HepG2 (cell line): ENCODE results near the gene SYMPK. TPM values are rescaled to one million over a fixed set of nuclear protein-coding genes. Genes with fewer than 3 reads are reported as not detected.

Experiments used
- ATF2 ChIP-seq: sonication (generic); formaldehyde crosslinking; IDR thresholded peaks from 2 replicates; pipeline ENCODE4 v1.4.0; 2020; ENCODE audit warnings: missing genetic modification reagents
- BATF2 ChIP-seq: sonication (generic); formaldehyde crosslinking; IDR thresholded peaks from 2 replicates; pipeline ENCODE4 v1.8.0; 2022; ENCODE audit warnings: mild to moderate bottlenecking, missing genetic modification reagents, moderate library complexity
- BRF2 ChIP-seq: sonication (generic); formaldehyde crosslinking; IDR thresholded peaks from 2 replicates; pipeline ENCODE4 v1.8.1; 2022; ENCODE audit warnings: mild to moderate bottlenecking, missing genetic modification reagents
- CBX1 ChIP-seq: IDR thresholded peaks from one replicate; pipeline ENCODE4 v1.6.1; 2016; ENCODE audit warnings: antibody characterized with exemption, low read depth
- CCDC6 ChIP-seq: sonication (generic); formaldehyde crosslinking; IDR thresholded peaks from 2 replicates; pipeline ENCODE4 v1.8.1; 2022; ENCODE audit warnings: mild to moderate bottlenecking, missing genetic modification reagents, moderate library complexity
- CREM ChIP-seq, 2 experiments: sonication (generic) in 1 of 2; formaldehyde crosslinking in 1 of 2; IDR thresholded peaks; 2 replicates each; pipeline versions ENCODE4 v1.4.0 to v1.6.1; 2016 to 2020; ENCODE audit warnings: antibody characterized with exemption in 1 of 2, mild to moderate bottlenecking in 1 of 2, missing genetic modification reagents in 1 of 2
- FOXO1 ChIP-seq: sonication (generic); formaldehyde crosslinking; IDR thresholded peaks from 2 replicates; pipeline ENCODE4 v1.4.0; 2020; ENCODE audit warnings: missing genetic modification reagents
- GATAD1 ChIP-seq: IDR thresholded peaks from 2 replicates; pipeline ENCODE4 v1.6.1; 2016; ENCODE audit warnings: missing genetic modification reagents, missing compliant biosample characterization
- GMEB1 ChIP-seq: sonication (generic); formaldehyde crosslinking; IDR thresholded peaks from 2 replicates; pipeline ENCODE4 v1.5.1; 2020; ENCODE audit warnings: missing genetic modification reagents, mild to moderate bottlenecking, borderline replicate concordance
- GPBP1L1 ChIP-seq: sonication (generic); formaldehyde crosslinking; IDR thresholded peaks from 2 replicates; pipeline ENCODE4 v1.5.0; 2020; ENCODE audit warnings: mild to moderate bottlenecking, missing genetic modification reagents
- IKZF1 ChIP-seq: fragments of 450-650 bp; IDR thresholded peaks from 2 replicates; pipeline ENCODE4 v1.7.1; 2016
- JUND ChIP-seq: sonication (generic); formaldehyde crosslinking; IDR thresholded peaks from 2 replicates; pipeline ENCODE4 v1.8.0; 2022; ENCODE audit warnings: mild to moderate bottlenecking, missing genetic modification reagents
- KDM1A ChIP-seq: IDR thresholded peaks from 2 replicates; pipeline ENCODE4 v1.6.1; 2016; ENCODE audit warnings: missing compliant biosample characterization
- KLF6 ChIP-seq: IDR thresholded peaks from 2 replicates; pipeline ENCODE4 v1.8.0; 2016; ENCODE audit warnings: missing biosample characterization, missing genetic modification reagents
- MTA3 ChIP-seq: sonication (generic); formaldehyde crosslinking; IDR thresholded peaks from 2 replicates; pipeline ENCODE4 v1.4.0; 2020; ENCODE audit warnings: missing genetic modification reagents
- RBAK ChIP-seq: sonication (generic); formaldehyde crosslinking; IDR thresholded peaks from 2 replicates; pipeline ENCODE4 v1.5.1; 2020; ENCODE audit warnings: mild to moderate bottlenecking, missing genetic modification reagents
- SMARCC2 ChIP-seq: fragments of 450-650 bp; IDR thresholded peaks from 2 replicates; pipeline ENCODE4 v1.6.1; 2017; ENCODE audit warnings: antibody characterized with exemption, mild to moderate bottlenecking
- WIZ ChIP-seq: sonication (generic); formaldehyde crosslinking; IDR thresholded peaks from 2 replicates; pipeline ENCODE4 v1.5.1; 2020; ENCODE audit warnings: mild to moderate bottlenecking, missing genetic modification reagents
- ZBTB39 ChIP-seq: sonication (generic); formaldehyde crosslinking; IDR thresholded peaks from 2 replicates; pipeline ENCODE4 v1.5.0; 2020; ENCODE audit warnings: missing genetic modification reagents
- ZFP90 ChIP-seq: sonication (generic); formaldehyde crosslinking; IDR thresholded peaks from 2 replicates; pipeline ENCODE4 v1.8.0; 2022; ENCODE audit warnings: missing genetic modification reagents, mild to moderate bottlenecking, inconsistent platforms, borderline replicate concordance
- ZNF614 ChIP-seq: IDR thresholded peaks from 2 replicates; pipeline ENCODE4 v1.6.1; 2018; ENCODE audit warnings: missing biosample characterization, missing genetic modification reagents, inconsistent platforms, borderline replicate concordance
- polyA plus RNA-seq, 8 experiments: library from polyadenylated mRNA; depleted of rRNA in 3 of 8; stranded (reverse) in 7 of 8; unstranded in 1 of 8; fragments of >200 nt; fragmentation: Illumina TruSeq in 4 of 8; extraction: Trizol in 4 of 8; gene quantifications; 2 replicates each; pipeline versions ENCODE4 v1.2.1 to v1.2.3, GENCODE V29; 2011 to 2016; ENCODE audit warnings: low read depth in 4 of 8, missing spikeins in 1 of 8, mixed read lengths in 1 of 8; ENCODE audit not compliant: insufficient read depth in 1 of 8
- total RNA-seq, 5 experiments: library from RNA; depleted of rRNA; stranded (reverse); fragments of >200 nt; fragmentation: Illumina TruSeq; extraction: Trizol; gene quantifications; 2 replicates each; pipeline ENCODE4 v1.2.3, GENCODE V29; 2016; ENCODE audit warnings: low read depth in 1 of 5

SYMPK gene
- total and polyA plus RNA-seq, 2 of the 13 experiments (the other 11 are each of a cell fraction or from before 2014, with no cell fraction given), result 21.9 to 55.7 TPM

- no peak; the same call in 1 of the 2 replicates for TF ChIP-seq ZNF614
- peak; percentile 52; the same call in 1 of the 2 replicates for TF ChIP-seq CREM (IDR thresholded peaks at IDR 0.05)
- TF ChIP-seq CREM (CRISPR knock-in tag; IDR thresholded peaks at IDR 0.05), result no peak
- TF ChIP-seq BRF2, result 0 out of 2 replicates have a peak, but pooled peaks have one; percentile 6
- TF ChIP-seq JUND (CRISPR knock-in tag), result no peak
- TF ChIP-seq ZBTB39, result no peak; the same call in 1 of the 2 replicates
- no peak; the same call in 1 of the 2 replicates for TF ChIP-seq FOXO1 (CRISPR knock-in tag)
- no peak for TF ChIP-seq ZFP90
- TF ChIP-seq BATF2, result no peak; the same call in 1 of the 2 replicates
- no peak for TF ChIP-seq ATF2 (CRISPR knock-in tag)
- TF ChIP-seq GMEB1 (CRISPR knock-in tag), result peak; percentile 21; the same call in 1 of the 2 replicates
- no peak for TF ChIP-seq MTA3 (CRISPR knock-in tag)
- TF ChIP-seq GATAD1, result peak; percentile 78
- no peak for TF ChIP-seq SMARCC2
- TF ChIP-seq CCDC6 (CRISPR knock-in tag), result peak; percentile 65; the same call in 1 of the 2 replicates
- TF ChIP-seq KLF6 (CRISPR knock-in tag), result no peak
- TF ChIP-seq WIZ (CRISPR knock-in tag), result no peak
- TF ChIP-seq KDM1A (CRISPR knock-in tag), result no peak
- TF ChIP-seq CBX1, result no peak
- TF ChIP-seq IKZF1, result no peak
- TF ChIP-seq GPBP1L1, result no peak
- TF ChIP-seq RBAK, result no peak
These were observed 22.8 kb upstream of the SYMPK start, which contains the start of gene IRF2BP1 (continued) for GRCh38 chr19:45885556-45886426.
